Astrocyte (in vitro differentiated cells and primary cell): Measurements from ENCODE around the gene BRICD5. TPM values are rescaled to one million over a fixed set of nuclear protein-coding genes. Genes with fewer than 3 reads are reported as not detected.
A peak's percentile ranks its signal among the peaks of the same experiment; 100 is the strongest.

Experiments
- DNase-seq: peaks from one replicate; pipeline ENCODE4 v3.0.0-alpha.2; 2010; ENCODE audit warnings: low read depth
- FAIRE-seq: peaks from 2 replicates; lab custom pipeline; 2011; peaks lifted over from hg19 to GRCh38; lab: Jason Lieb, UNC
- H2AFZ ChIP-seq: 2 replicates; pipeline ENCODE4 v1.6.0; 2012; ENCODE audit warnings: low read depth, low read length, inconsistent platforms
- H3K27ac ChIP-seq: 2 replicates; pipeline ENCODE4 v1.5.1; 2011; ENCODE audit warnings: low read depth, low read length, inconsistent platforms
- H3K27me3 ChIP-seq: 2 replicates; pipeline ENCODE4 v1.6.0; 2011; ENCODE audit warnings: low read length, inconsistent platforms; ENCODE audit not compliant: insufficient read depth
- H3K36me3 ChIP-seq: 2 replicates; pipeline ENCODE4 v1.5.1; 2011; ENCODE audit warnings: low read length, inconsistent platforms; ENCODE audit not compliant: insufficient read depth
- H3K4me1 ChIP-seq: 2 replicates; pipeline ENCODE4 v1.5.1; 2011; ENCODE audit warnings: low read length, inconsistent platforms; ENCODE audit not compliant: insufficient read depth
- H3K4me2 ChIP-seq: 2 replicates; pipeline ENCODE4 v1.6.0; 2012; ENCODE audit warnings: low read length, inconsistent platforms
- H3K4me3 ChIP-seq: 2 replicates; pipeline ENCODE4 v1.5.1; 2011; ENCODE audit warnings: low read depth, mild to moderate bottlenecking, low read length, inconsistent platforms; ENCODE audit not compliant: insufficient read depth
- H3K79me2 ChIP-seq: 2 replicates; pipeline ENCODE4 v1.6.0; 2012; ENCODE audit warnings: mild to moderate bottlenecking, low read length, inconsistent platforms; ENCODE audit not compliant: insufficient read depth
- H3K9ac ChIP-seq: 2 replicates; pipeline ENCODE4 v1.6.0; 2012; ENCODE audit warnings: mild to moderate bottlenecking, low read length, inconsistent platforms
- H3K9me3 ChIP-seq: 2 replicates; pipeline ENCODE4 v1.5.1; 2012; ENCODE audit warnings: low read depth, mild to moderate bottlenecking, low read length, inconsistent platforms; ENCODE audit not compliant: insufficient read depth
- H4K20me1 ChIP-seq: 2 replicates; pipeline ENCODE4 v1.6.0; 2012; ENCODE audit warnings: low read length, inconsistent platforms; ENCODE audit not compliant: insufficient read depth
- H3K27ac Mint-ChIP-seq: one replicate; pipeline ENCODE4 v1.8.0; 2021; ENCODE audit warnings: mild to moderate bottlenecking, mixed read lengths; ENCODE audit not compliant: unreplicated experiment
- H3K27me3 Mint-ChIP-seq: one replicate; pipeline ENCODE4 v1.8.0; 2021; ENCODE audit warnings: low read depth, mixed read lengths; ENCODE audit not compliant: unreplicated experiment
- H3K36me3 Mint-ChIP-seq: one replicate; pipeline ENCODE4 v1.8.0; 2021; ENCODE audit warnings: low read depth, mixed read lengths; ENCODE audit not compliant: unreplicated experiment
- H3K4me1 Mint-ChIP-seq: one replicate; pipeline ENCODE4 v1.8.0; 2021; ENCODE audit warnings: low read depth, mixed read lengths; ENCODE audit not compliant: unreplicated experiment
- H3K4me3 Mint-ChIP-seq: one replicate; pipeline ENCODE4 v1.8.0; 2021; ENCODE audit warnings: mild to moderate bottlenecking, moderate library complexity, mixed read lengths; ENCODE audit not compliant: unreplicated experiment
- H3K9me3 Mint-ChIP-seq: one replicate; pipeline ENCODE4 v1.8.0; 2021; ENCODE audit warnings: mild to moderate bottlenecking, mixed read lengths; ENCODE audit not compliant: unreplicated experiment
- EZH2 ChIP-seq: IDR thresholded peaks from 2 replicates; pipeline ENCODE4 v1.6.1; 2012; ENCODE audit warnings: mild to moderate bottlenecking, low read length, inconsistent platforms; ENCODE audit not compliant: insufficient read depth
- total RNA-seq: library from RNA; stranded (reverse); gene quantifications from 2 replicates; pipeline ENCODE4 v1.2.1, GENCODE V29; 2021
- TF ChIP-seq, protein P1 (sequence below): IDR thresholded peaks from 2 replicates; pipeline ENCODE4 v1.5.1; 2011; ENCODE audit warnings: low read depth, mild to moderate bottlenecking, inconsistent platforms, low read length, moderate library complexity; ENCODE audit not compliant: insufficient read depth

Gene BRICD5
- total RNA-seq, 1 donor from 2014 or later = 6.4 TPM

DNA sequence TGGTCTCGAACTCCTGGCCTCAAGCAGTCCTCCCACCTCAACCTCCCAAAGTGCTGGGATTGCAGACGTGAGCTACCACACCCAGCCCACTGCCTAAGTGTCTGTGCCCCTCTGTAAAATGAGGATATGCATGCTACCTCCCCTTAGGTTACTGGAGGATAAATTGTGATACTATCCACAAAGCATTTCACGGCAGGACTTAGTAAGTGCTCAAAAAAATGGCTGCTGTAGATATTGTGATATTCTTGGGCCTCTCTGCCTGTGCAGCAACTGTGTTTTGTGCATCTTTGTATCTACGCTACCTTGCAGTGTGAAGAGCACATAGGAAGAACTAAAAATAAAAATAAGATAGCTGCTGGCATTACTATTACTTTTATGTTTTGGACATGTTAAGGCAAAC lies 12.4 kb downstream of the BRICD5 start:
- no peaks in the 10 kb centered on the region for H3K79me2 ChIP-seq
- no peaks in the 10 kb centered on the region for H3K36me3 Mint-ChIP-seq
- H3K27ac ChIP-seq = no peak overlapping the region
- no peak overlapping the region for H3K9ac ChIP-seq
- DNase-seq (no peak), FAIRE-seq (no peak)
- H3K4me1 Mint-ChIP-seq = no peaks in the 10 kb centered on the region
- H3K9me3 Mint-ChIP-seq = peaks cover 7% of the 10 kb centered on the region
- TF ChIP-seq EZH2 = no peak
- TF ChIP-seq, protein P1, sequence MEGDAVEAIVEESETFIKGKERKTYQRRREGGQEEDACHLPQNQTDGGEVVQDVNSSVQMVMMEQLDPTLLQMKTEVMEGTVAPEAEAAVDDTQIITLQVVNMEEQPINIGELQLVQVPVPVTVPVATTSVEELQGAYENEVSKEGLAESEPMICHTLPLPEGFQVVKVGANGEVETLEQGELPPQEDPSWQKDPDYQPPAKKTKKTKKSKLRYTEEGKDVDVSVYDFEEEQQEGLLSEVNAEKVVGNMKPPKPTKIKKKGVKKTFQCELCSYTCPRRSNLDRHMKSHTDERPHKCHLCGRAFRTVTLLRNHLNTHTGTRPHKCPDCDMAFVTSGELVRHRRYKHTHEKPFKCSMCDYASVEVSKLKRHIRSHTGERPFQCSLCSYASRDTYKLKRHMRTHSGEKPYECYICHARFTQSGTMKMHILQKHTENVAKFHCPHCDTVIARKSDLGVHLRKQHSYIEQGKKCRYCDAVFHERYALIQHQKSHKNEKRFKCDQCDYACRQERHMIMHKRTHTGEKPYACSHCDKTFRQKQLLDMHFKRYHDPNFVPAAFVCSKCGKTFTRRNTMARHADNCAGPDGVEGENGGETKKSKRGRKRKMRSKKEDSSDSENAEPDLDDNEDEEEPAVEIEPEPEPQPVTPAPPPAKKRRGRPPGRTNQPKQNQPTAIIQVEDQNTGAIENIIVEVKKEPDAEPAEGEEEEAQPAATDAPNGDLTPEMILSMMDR = no peak
- H3K27me3 Mint-ChIP-seq = peaks cover 44% of the 10 kb centered on the region
- H2AFZ ChIP-seq = no peak overlapping the region
- H3K27me3 ChIP-seq = peaks cover 26% of the 10 kb centered on the region
- no peaks in the 10 kb centered on the region for H3K9me3 ChIP-seq
- peaks cover 11% of the 10 kb centered on the region for H4K20me1 ChIP-seq
- no peaks in the 10 kb centered on the region for H3K36me3 ChIP-seq
- H3K27ac Mint-ChIP-seq = no peak overlapping the region
- no peak overlapping the region for H3K4me2 ChIP-seq
- peak overlapping the region; percentile 55 for H3K4me3 Mint-ChIP-seq
- no peak overlapping the region for H3K4me3 ChIP-seq
- H3K4me1 ChIP-seq = no peaks in the 10 kb centered on the region

DNA sequence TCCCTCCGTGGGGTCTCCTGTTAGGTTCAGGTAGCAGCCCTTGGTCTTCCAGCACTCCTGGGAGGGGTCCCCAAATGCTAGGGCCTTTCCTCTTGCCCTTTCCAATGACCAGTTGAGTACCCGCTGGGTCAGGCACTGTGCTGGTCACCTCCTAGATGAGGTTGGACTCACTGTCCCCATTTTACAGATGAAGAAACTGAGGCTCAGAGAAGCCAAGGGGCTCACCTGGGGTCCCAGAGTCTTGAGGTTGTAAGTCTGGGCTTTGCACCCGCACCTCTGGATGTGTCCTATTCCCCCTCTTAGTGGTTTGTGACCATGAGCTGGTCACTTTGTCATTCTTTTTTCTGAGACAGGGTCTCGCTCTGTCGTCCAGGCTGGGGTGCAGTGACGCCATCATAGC lies 12.9 kb downstream of the BRICD5 start:
- no peaks in the 10 kb centered on the region for H3K4me1 ChIP-seq
- Mint-ChIP-seq H3K27ac (no peak overlapping the region), H3K36me3 (no peaks in the 10 kb centered on the region), H3K9me3 (peaks cover 7% of the 10 kb centered on the region), H3K4me1 (no peaks in the 10 kb centered on the region), H3K4me3 (peak overlapping the region; percentile 55), H3K27me3 (peaks cover 45% of the 10 kb centered on the region)
- H4K20me1 ChIP-seq = peaks cover 11% of the 10 kb centered on the region
- H3K36me3 ChIP-seq = no peaks in the 10 kb centered on the region
- H3K27me3 ChIP-seq = peaks cover 26% of the 10 kb centered on the region
- TF ChIP-seq, protein P1 = no peak
- TF ChIP-seq EZH2 = no peak
- no peak overlapping the region for H2AFZ ChIP-seq
- H3K9me3 ChIP-seq = no peaks in the 10 kb centered on the region
- no peak overlapping the region for H3K9ac ChIP-seq
- no peak for FAIRE-seq
- H3K27ac ChIP-seq = no peak overlapping the region
- no peak for DNase-seq
- H3K4me2 ChIP-seq = no peak overlapping the region
- no peak overlapping the region for H3K4me3 ChIP-seq
- H3K79me2 ChIP-seq = no peaks in the 10 kb centered on the region

DNA sequence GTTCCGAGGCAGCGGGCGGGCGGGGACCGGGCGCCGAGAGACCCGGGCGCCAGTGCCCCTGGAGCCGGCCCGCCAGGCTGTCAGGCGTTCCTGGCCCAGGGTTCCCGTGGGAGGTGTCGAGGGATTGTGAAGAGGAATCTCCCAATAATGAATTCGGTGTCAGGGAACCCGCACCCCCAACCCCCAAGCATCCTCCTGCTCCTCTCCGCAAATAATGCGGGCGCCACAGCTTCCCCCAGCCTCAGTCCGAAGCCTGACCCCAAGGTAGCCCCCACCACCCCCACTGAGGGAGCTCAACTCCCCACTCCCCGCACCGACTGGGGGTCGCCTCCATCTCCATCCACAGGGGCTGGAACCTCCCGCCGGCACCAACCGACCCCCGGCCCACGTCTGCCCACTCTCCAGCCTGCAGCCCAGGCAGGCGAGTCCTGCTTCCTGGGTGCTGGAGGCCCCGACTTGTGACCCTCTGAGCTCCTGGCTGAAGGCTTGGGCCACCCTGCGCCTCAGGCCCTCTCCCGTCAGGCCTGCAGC lies 13.6 kb downstream of the BRICD5 start:
- no peak overlapping the region for H3K27ac ChIP-seq
- H3K4me1 Mint-ChIP-seq = no peaks in the 10 kb centered on the region
- peaks cover 3% of the 10 kb centered on the region for H3K36me3 Mint-ChIP-seq
- H3K27ac Mint-ChIP-seq = no peak overlapping the region
- no peak for DNase-seq
- no peak overlapping the region for H3K9ac ChIP-seq
- H3K27me3 ChIP-seq = peaks cover 26% of the 10 kb centered on the region
- H3K9me3 ChIP-seq = no peaks in the 10 kb centered on the region
- H3K4me1 ChIP-seq = no peaks in the 10 kb centered on the region
- FAIRE-seq = no peak
- TF ChIP-seq, protein P1 = no peak
- TF ChIP-seq EZH2 = peak; percentile 80
- no peak overlapping the region for H2AFZ ChIP-seq
- peaks cover 11% of the 10 kb centered on the region for H4K20me1 ChIP-seq
- no peaks in the 10 kb centered on the region for H3K36me3 ChIP-seq
- H3K27me3 Mint-ChIP-seq = peaks cover 47% of the 10 kb centered on the region
- H3K4me3 ChIP-seq = no peak overlapping the region
- H3K4me3 Mint-ChIP-seq = peak overlapping the region; percentile 45
- peaks cover 4% of the 10 kb centered on the region for H3K9me3 Mint-ChIP-seq
- H3K4me2 ChIP-seq = peak overlapping the region; percentile 59
- H3K79me2 ChIP-seq = no peaks in the 10 kb centered on the region
